Activated T-helper 2 cell treated with anti-CD3 and anti-CD28 coated beads, Interferon-gamma antibody, Interleukin-2, Interleukin-4, amounts not matched to agents 10 μg/mL and 5 μg/mL and 100 μg/mL, durations not matched to agents 14 hours and 24 hours and 36 hours (primary cell): ENCODE data around the gene RIF1. TPM values are rescaled to one million over a fixed set of nuclear protein-coding genes. Genes with fewer than 3 reads are reported as not detected.

Source experiments
- total RNA-seq: library from RNA; stranded (reverse); gene quantifications from 2 replicates; pipeline ENCODE4 v1.2.3, GENCODE V29; 2022

The RIF1 gene
- total RNA-seq, 1 donor from 2014 or later: 67.1 TPM

Other genes starting within 250 kb of the RIF1 start
- gene RBM43, start 148.0 kb upstream of the RIF1 start, total RNA-seq: 2.6 and 2.8 TPM in 2 replicates
- gene NMI, start 120.2 kb upstream of the RIF1 start, total RNA-seq: 43.8 and 44.0 TPM in 2 replicates
- not detected in 2 replicates for gene TNFAIP6, start 52.3 kb upstream of the RIF1 start, total RNA-seq